ENCODE results near the gene BMPR1A.

- TF ChIP-seq CTCF (IDR thresholded peaks at IDR 0.05; ENCODE audit: insufficient read depth, low read length), result no peak
- TF ChIP-seq POLR2AphosphoS5 (IDR thresholded peaks at IDR 0.05; ENCODE audit: low read depth), result no peak
- TF ChIP-seq REST (IDR thresholded peaks at IDR 0.05; ENCODE audit: insufficient replicate concordance, low read depth), result no peak
Observed at GRCh38 chr10:86734207-86734988, 22.0 kb upstream of the BMPR1A start.
